GM13977 (cell line): Measurements from ENCODE around the gene FAM3C.

Experiments used
- DNase-seq: peaks from one replicate; pipeline ENCODE4 v3.0.0; 2012; ENCODE audit warnings: low spot score
- in situ Hi-C: fragments of 300-500 bp; cut with MboI; formaldehyde crosslinking; loops from one replicate; pipeline ENCODE4 v1.12.0; 2022; ENCODE audit warnings: low sequenced_read_pairs, low pct_unique_long_range_greater_than_20kb, mixed read lengths, inconsistent platforms; ENCODE audit not compliant: unreplicated experiment
- TF ChIP-seq, protein P1 (sequence below): IDR thresholded peaks from 2 replicates; pipeline ENCODE4 v1.5.1; 2012; ENCODE audit warnings: mild to moderate bottlenecking, control low read depth; ENCODE audit not compliant: insufficient read depth; ENCODE audit errors: extremely low read depth, missing control alignments

Gene FAM3C

GRCh38 chr7:121392277-121393004, 3.7 kb downstream of the FAM3C start:
- in situ Hi-C loops: no loop called here
- DNase-seq: no peak
- TF ChIP-seq, protein P1, sequence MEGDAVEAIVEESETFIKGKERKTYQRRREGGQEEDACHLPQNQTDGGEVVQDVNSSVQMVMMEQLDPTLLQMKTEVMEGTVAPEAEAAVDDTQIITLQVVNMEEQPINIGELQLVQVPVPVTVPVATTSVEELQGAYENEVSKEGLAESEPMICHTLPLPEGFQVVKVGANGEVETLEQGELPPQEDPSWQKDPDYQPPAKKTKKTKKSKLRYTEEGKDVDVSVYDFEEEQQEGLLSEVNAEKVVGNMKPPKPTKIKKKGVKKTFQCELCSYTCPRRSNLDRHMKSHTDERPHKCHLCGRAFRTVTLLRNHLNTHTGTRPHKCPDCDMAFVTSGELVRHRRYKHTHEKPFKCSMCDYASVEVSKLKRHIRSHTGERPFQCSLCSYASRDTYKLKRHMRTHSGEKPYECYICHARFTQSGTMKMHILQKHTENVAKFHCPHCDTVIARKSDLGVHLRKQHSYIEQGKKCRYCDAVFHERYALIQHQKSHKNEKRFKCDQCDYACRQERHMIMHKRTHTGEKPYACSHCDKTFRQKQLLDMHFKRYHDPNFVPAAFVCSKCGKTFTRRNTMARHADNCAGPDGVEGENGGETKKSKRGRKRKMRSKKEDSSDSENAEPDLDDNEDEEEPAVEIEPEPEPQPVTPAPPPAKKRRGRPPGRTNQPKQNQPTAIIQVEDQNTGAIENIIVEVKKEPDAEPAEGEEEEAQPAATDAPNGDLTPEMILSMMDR: no peak

DNA sequence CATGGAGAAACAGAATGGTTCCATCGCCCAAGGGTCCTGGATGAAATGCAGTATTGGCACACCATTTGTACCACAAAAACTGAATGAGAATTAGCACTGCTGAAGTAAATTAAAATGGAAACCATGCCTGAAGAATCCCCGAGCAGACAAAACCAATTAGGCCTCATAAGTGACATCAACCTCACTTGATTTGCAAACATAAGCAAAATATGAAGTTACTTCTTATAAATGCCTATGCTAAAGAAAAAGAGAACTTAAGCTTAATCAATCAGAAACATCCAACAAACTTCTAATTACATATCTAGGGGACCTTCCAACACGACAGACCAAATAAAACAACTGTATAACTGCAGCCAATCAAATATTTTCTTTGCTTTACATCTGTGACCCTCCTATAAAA, 4.4 kb downstream of the FAM3C start:
- TF ChIP-seq, protein P1: no peak
- in situ Hi-C loops: no loop called here
- no peak for DNase-seq

- DNase-seq: no peak
- TF ChIP-seq, protein P1: no peak
- in situ Hi-C loops: no loop called here
Measured at GRCh38 chr7:121390617-121391016, 5.5 kb downstream of the FAM3C start.

DNA sequence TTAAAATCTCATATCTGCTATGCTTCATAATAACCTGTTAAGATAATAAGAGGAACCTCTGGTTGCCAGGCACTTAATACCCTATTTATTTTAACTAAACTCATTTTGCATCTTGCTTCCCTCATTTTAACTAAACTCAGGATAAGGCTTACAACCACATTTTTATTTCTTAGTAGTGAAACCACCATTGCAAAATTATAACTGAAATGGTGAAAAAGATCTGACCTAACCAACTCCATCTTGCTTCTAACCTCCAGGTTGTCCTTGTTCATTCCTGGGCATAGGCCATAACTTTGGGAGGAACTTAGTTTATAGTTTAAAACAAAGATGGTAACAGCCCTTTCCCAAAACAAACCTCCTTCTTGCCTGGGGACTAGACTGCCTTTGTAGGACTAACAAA, 6.0 kb downstream of the FAM3C start:
- DNase-seq: no peak
- in situ Hi-C loops: no loop called here
- TF ChIP-seq, protein P1: no peak

GRCh38 chr7:121388950-121389349, 7.2 kb downstream of the FAM3C start:
- TF ChIP-seq, protein P1: no peak
- DNase-seq: no peak
- in situ Hi-C loops: no loop called here

DNA sequence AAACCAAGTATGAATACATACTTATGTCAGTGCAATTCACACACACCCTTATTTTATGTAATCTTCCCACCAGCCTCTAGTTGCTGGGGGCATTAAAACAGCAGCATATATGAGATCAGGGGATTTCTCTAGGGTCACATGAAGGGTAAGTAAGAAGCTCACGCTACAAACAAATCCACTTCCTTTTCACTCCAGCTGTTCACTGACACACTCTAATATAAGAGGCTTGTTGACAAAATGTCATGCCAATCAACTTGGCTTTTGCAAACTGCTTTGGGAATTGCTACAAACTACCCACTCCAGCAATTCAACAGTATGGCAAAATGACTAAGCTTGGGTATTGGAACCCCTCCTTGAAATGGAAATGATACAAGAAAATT, 10.3 kb downstream of the FAM3C start:
- TF ChIP-seq, protein P1: no peak
- DNase-seq: peak; percentile 47
- in situ Hi-C loops: no loop called here
